HCT116 (cell line): ENCODE data around the gene HMX3. TPM values are rescaled to one million over a fixed set of nuclear protein-coding genes. Genes with fewer than 3 reads are reported as not detected.
A peak's percentile ranks its signal among the peaks of the same experiment; 100 is the strongest.

Experiments
- ATAC-seq: fragments of 200-7000 bp; cut with Tn5 transposase; 2 replicates; pipeline ENCODE4 v1.9.1; 2020; ENCODE audit warnings: mild to moderate bottlenecking, moderate library complexity
- BruUV-seq: library from RNA; stranded (reverse); fragments of 400-500 nt; replicated peaks from 2 replicates; lab custom pipeline; 2021; lab: Mats Ljungman, UMichigan
- CTCF ChIA-PET: fragments of 300-600 bp; sonication (Branson Sonifier 250); formaldehyde crosslinking; loops from one replicate; lab custom pipeline; 2021; ENCODE audit warnings: antibody characterized with exemption; lab: Charles Lee
- POLR2A ChIA-PET: fragments of 300-600, 350-600 bp; sonication (Branson Sonifier 250); formaldehyde crosslinking; loops from one replicate; lab custom pipeline; 2021; ENCODE audit warnings: antibody characterized with exemption; lab: Charles Lee
- RAD21 ChIA-PET, 2 experiments: fragments of 300-600 bp; sonication (Branson Sonifier 250); formaldehyde crosslinking; loops; one replicate each; lab custom pipeline; 2023; ENCODE audit warnings: low total read pairs in 2 of 2; ENCODE audit not compliant: uncharacterized antibody in 2 of 2, unreplicated experiment in 2 of 2, low non-redundant PET in 1 of 2; lab: Charles Lee
- DNase-seq: peaks from one replicate; pipeline ENCODE4 v3.0.0-alpha.2; 2010; ENCODE audit warnings: low read depth, low spot score
- H2AFZ ChIP-seq: fragments of 200-600 bp; shearing (Covaris generic), sonication (generic); 2 replicates; pipeline ENCODE4 v1.6.1; 2017; ENCODE audit warnings: low read depth, mixed run types, mixed read lengths, antibody characterized with exemption, low read length; ENCODE audit not compliant: poor library complexity, severe bottlenecking
- H3K27ac ChIP-seq: 2 replicates; pipeline ENCODE4 v1.5.1; 2012; ENCODE audit warnings: low read depth, low read length
- H3K27me3 ChIP-seq: fragments of 200-600 bp; sonication (generic); 2 replicates; pipeline ENCODE4 v1.6.1; 2016; ENCODE audit warnings: mixed run types, low read length, mixed read lengths; ENCODE audit not compliant: insufficient read depth
- H3K36me3 ChIP-seq, 2 experiments: fragments of 200-500 bp in 1 of 2; fragments of 200-600 bp in 1 of 2; sonication (Bioruptor generic) in 1 of 2; sonication (generic) in 1 of 2; 2 replicates each; pipeline versions ENCODE4 v1.5.1 to v1.6.1; 2014 to 2016; ENCODE audit warnings: low read length in 2 of 2, inconsistent platforms in 1 of 2, mixed read lengths in 1 of 2, mixed run types in 1 of 2; ENCODE audit not compliant: insufficient read depth in 2 of 2, control insufficient read depth in 1 of 2
- H3K4me1 ChIP-seq, 2 experiments: fragments of 200-600 bp in 1 of 2; sonication (generic) in 1 of 2; 2 replicates each; pipeline versions ENCODE4 v1.5.1 to v1.6.1; 2012 to 2017; ENCODE audit warnings: low read length in 2 of 2, inconsistent platforms in 1 of 2, mild to moderate bottlenecking in 1 of 2, mixed read lengths in 1 of 2, mixed run types in 1 of 2, moderate library complexity in 1 of 2; ENCODE audit not compliant: insufficient read depth in 2 of 2, control insufficient read depth in 1 of 2
- H3K4me2 ChIP-seq: fragments of 200-600 bp; sonication (generic); 2 replicates; pipeline ENCODE4 v1.6.1; 2017; ENCODE audit warnings: mixed run types, low read length, mixed read lengths
- H3K4me3 ChIP-seq, 2 experiments: fragments of 200-600 bp in 1 of 2; sonication (generic) in 1 of 2; replicated peaks in 1 of 2; 2 replicates each; pipeline ENCODE4 v1.5.1; 2011 to 2016; ENCODE audit warnings: low read length in 2 of 2, control low read depth in 1 of 2, low read depth in 1 of 2, mild to moderate bottlenecking in 1 of 2, mixed read lengths in 1 of 2, mixed run types in 1 of 2
- H3K79me2 ChIP-seq: fragments of 200-600 bp; sonication (generic); 2 replicates; pipeline ENCODE4 v1.6.1; 2017; ENCODE audit warnings: mild to moderate bottlenecking, mixed run types, low read length, moderate library complexity, mixed read lengths; ENCODE audit not compliant: insufficient read depth
- H3K9ac ChIP-seq: fragments of 200-600 bp; sonication (generic); 2 replicates; pipeline ENCODE4 v1.6.1; 2016; ENCODE audit warnings: low read length, mixed read lengths
- H3K9me2 ChIP-seq: fragments of 200-600 bp; sonication (generic), shearing (Covaris generic); 2 replicates; pipeline ENCODE4 v1.6.1; 2017; ENCODE audit warnings: mixed run types, mild to moderate bottlenecking, moderate library complexity; ENCODE audit not compliant: insufficient read depth
- H3K9me3 ChIP-seq, 2 experiments: fragments of 200-500 bp in 1 of 2; fragments of 200-600 bp in 1 of 2; sonication (Bioruptor generic) in 1 of 2; sonication (generic) in 1 of 2; 2 replicates each; pipeline ENCODE4 v1.6.1; 2014 to 2017; ENCODE audit warnings: low read length in 2 of 2, mixed read lengths in 2 of 2, inconsistent platforms in 1 of 2, low read depth in 1 of 2, mild to moderate bottlenecking in 1 of 2, mixed run types in 1 of 2, moderate library complexity in 1 of 2; ENCODE audit not compliant: control insufficient read depth in 1 of 2, insufficient read depth in 1 of 2
- H4K20me1 ChIP-seq: fragments of 200-600 bp; sonication (generic), shearing (Covaris generic); 2 replicates; pipeline ENCODE4 v1.6.1; 2017; ENCODE audit warnings: mixed run types, mild to moderate bottlenecking, moderate library complexity; ENCODE audit not compliant: insufficient read depth
- MAX ChIP-seq: IDR thresholded peaks from 2 replicates; pipeline ENCODE4 v1.6.1; 2012
- POLR2AphosphoS5 ChIP-seq: IDR thresholded peaks from 2 replicates; pipeline ENCODE4 v1.6.1; 2011; ENCODE audit warnings: mild to moderate bottlenecking, low read depth, low read length, moderate library complexity
- REST ChIP-seq: IDR thresholded peaks from 2 replicates; pipeline ENCODE4 v1.6.1; 2012; ENCODE audit warnings: low read depth
- SIN3A ChIP-seq: IDR thresholded peaks from 2 replicates; pipeline ENCODE4 v1.6.1; 2012; ENCODE audit warnings: low read depth
- SP1 ChIP-seq: IDR thresholded peaks from 2 replicates; pipeline ENCODE4 v1.6.1; 2012; ENCODE audit warnings: low read depth
- intact Hi-C: fragments of 100-400 bp; cut with micrococcal nuclease; formaldehyde crosslinking; loops from 2 replicates; pipeline ENCODE4 v1.10.0; 2022
- total RNA-seq: library from RNA; stranded (reverse); gene quantifications from one replicate; pipeline ENCODE4 v1.2.1, GENCODE V29; 2021; ENCODE audit not compliant: unreplicated experiment

HMX3 gene
- total RNA-seq, 1 experiment from 2014 or later = not detected

- no peaks in the 10 kb centered on the region for H3K9me3 ChIP-seq
- peaks cover 68 to 87% of the 10 kb centered on the region in 2 experiments for H3K36me3 ChIP-seq
- no peak overlapping the region for H2AFZ ChIP-seq
- H3K27me3 ChIP-seq = no peaks in the 10 kb centered on the region
- no peak for DNase-seq
- ATAC-seq = no peak
- intact Hi-C loops = no loop called here
- TF ChIP-seq SIN3A (no peak), MAX (no peak), SP1 (no peak), REST (no peak)
- H3K79me2 ChIP-seq = peaks cover 95% of the 10 kb centered on the region
- H3K4me2 ChIP-seq = no peak overlapping the region
- no peaks in the 10 kb centered on the region for H3K9me2 ChIP-seq
- ChIA-PET RAD21 (no interaction called here), CTCF (no interaction called here), POLR2A (no interaction called here)
- no TSS peak for BruUV-seq
- peaks cover 8 to 17% of the 10 kb centered on the region in 2 experiments; a peak in 3 of 4 replicates for H3K4me1 ChIP-seq
- no peak overlapping the region for H3K4me3 ChIP-seq
- peaks cover 49% of the 10 kb centered on the region; the same call in 1 of the 2 replicates for H4K20me1 ChIP-seq
- H3K9ac ChIP-seq = no peak overlapping the region
- no peak overlapping the region for H3K27ac ChIP-seq
These were observed 22.9 kb downstream of the HMX3 start for GRCh38 chr10:123158682-123159081.

GRCh38 chr10:123160311-123160980 lies 24.7 kb downstream of the HMX3 start:
- no peaks in the 10 kb centered on the region for H3K9me2 ChIP-seq
- TF ChIP-seq POLR2AphosphoS5 (0 out of 2 replicates have a peak, but pooled peaks have one; percentile 23), SIN3A (no peak)
- CTCF ChIA-PET = no interaction called here
- peaks cover 83 to 97% of the 10 kb centered on the region in 2 experiments for H3K36me3 ChIP-seq
- POLR2A ChIA-PET = no interaction called here
- DNase-seq (no peak), ATAC-seq (no peak)
- H3K4me1 ChIP-seq = peaks cover 5 to 10% of the 10 kb centered on the region in 2 experiments; a peak in 3 of 4 replicates
- H3K27me3 ChIP-seq = no peaks in the 10 kb centered on the region
- no peak overlapping the region for H3K4me3 ChIP-seq
- RAD21 ChIA-PET = no interaction called here
- intact Hi-C loops = no loop called here
- no TSS peak for BruUV-seq
- H3K27ac ChIP-seq = no peak overlapping the region
- no peak overlapping the region for H2AFZ ChIP-seq
- no peak overlapping the region for H3K4me2 ChIP-seq
- peaks cover 64% of the 10 kb centered on the region; the same call in 1 of the 2 replicates for H4K20me1 ChIP-seq
- no peaks in the 10 kb centered on the region for H3K9me3 ChIP-seq
- H3K9ac ChIP-seq = no peak overlapping the region
- H3K79me2 ChIP-seq = peaks cover 100% of the 10 kb centered on the region
